Measurements from ENCODE around the gene TARP.

The TARP gene

DNA sequence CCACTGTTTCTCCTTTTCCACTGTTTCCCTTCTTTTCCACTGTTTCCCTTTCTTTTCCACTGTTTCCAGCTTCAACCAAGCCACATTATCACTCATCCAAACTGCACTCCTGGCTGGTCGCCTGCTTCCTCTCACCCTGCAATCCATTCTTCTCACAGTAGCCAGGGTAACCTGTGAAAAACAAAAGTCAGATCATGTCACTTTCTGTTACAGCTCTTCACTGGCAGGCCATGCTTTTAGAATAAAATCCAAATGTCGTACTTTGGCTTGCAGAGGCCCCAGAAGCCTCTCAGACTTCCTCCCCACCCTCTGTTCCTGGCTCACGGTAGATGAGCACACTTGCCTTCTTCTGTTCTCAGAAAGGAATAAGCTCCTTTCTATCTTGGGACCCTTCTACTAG lies 61.5 kb downstream of the TARP start:
- peak in 8 of 14 donors; percentile 4 to 46 (median 25) for DNase-seq

DNA sequence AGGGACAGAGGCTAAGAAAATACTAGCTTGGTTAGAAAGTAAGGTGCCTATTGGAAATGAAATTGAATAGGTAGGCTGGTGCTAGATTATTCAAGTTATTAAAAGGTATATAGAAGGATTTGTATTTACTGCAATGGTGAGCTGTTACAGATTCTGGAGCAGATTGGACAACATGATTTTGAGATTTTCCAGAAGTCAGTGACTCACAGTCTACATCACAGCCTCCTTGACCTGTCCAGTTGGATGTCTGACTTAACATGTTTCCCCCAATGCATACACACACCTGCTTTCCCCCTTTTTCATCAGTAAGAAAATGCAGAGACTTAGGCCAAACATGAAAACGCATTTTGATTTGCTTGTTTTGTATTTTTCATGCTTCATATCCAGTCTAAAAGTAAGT lies 62.0 kb downstream of the TARP start:
- no peak for DNase-seq

Measured in C1 segment of cervical spinal cord (tissue), 14 donors.